ENCODE data around the gene ASCL1. TPM values are rescaled to one million over a fixed set of nuclear protein-coding genes. Genes with fewer than 3 reads are reported as not detected.

Gene ASCL1
- not detected for polyA plus RNA-seq (2013, experiment 1 of 2)
- not detected for polyA plus RNA-seq (2013, experiment 2 of 2)

DNA sequence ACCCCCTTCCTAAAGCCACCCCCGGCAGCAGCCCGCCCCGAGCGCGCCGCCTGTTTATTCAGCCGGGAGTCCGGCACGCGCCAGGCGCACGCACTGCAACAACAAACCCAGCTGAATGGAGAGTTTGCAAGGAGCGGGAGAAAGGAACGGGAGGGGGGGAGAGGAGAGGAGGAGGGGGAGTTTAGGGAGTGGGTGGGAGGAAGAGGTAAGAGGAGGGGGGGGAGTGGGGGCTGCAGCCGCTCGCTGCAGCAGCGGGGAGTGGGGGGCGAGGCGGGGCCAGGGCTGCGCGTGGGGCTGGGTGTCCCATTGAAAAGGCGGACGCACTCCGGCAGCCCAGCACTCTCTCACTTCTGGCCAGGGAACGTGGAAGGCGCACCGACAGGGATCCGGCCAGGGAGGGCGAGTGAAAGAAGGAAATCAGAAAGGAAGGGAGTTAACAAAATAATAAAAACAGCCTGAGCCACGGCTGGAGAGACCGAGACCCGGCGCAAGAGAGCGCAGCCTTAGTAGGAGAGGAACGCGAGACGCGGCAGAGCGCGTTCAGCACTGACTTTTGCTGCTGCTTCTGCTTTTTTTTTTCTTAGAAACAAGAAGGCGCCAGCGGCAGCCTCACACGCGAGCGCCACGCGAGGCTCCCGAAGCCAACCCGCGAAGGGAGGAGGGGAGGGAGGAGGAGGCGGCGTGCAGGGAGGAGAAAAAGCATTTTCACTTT, at the start of gene ASCL1:
ASCL1 (plus strand) TSS at position 336 of the 712 bp plus-strand sequence. CDS start 571 bp downstream, outside the sequence.
- no peak within 1 kb of the TSS for H2AFZ ChIP-seq (ENCODE audit: low read depth, low read length)
- no peak within 1 kb of the TSS for H2BK120ac ChIP-seq (ENCODE audit: low read depth, low read length)
- peak within 1 kb of the TSS; percentile 37 to 69 for H3K4me3 ChIP-seq (ENCODE audit: insufficient read depth in 1 of 2, low read depth in 1 of 2, low read length in 2 of 2)
- no peaks in the 10 kb centered on the region for H3K79me1 ChIP-seq (replicated peaks; ENCODE audit: low read length, poor library complexity, severe bottlenecking)
- H4K91ac ChIP-seq (ENCODE audit: low read length) = no peak within 1 kb of the TSS
- no peak within 1 kb of the TSS for H4K8ac ChIP-seq (ENCODE audit: low read length)
- H2BK5ac ChIP-seq (ENCODE audit: low read depth, low read length, poor library complexity, severe bottlenecking) = no peak within 1 kb of the TSS
- H3K4me1 ChIP-seq (ENCODE audit: control insufficient read depth, insufficient read depth, low read depth, low read length) = peaks cover 26% of the 10 kb centered on the region
- peak within 1 kb of the TSS; percentile 96 for H3K4me2 ChIP-seq (ENCODE audit: low read length, poor library complexity, severe bottlenecking)
- under 1% methylated on average over 39 of the region's 52 CpGs for WGBS
- H3K27ac ChIP-seq (ENCODE audit: low read length, poor library complexity, severe bottlenecking) = no peak within 1 kb of the TSS
- H3K36me3 ChIP-seq (ENCODE audit: control insufficient read depth in 1 of 2, insufficient read depth in 2 of 2, low read depth in 1 of 2, low read length in 2 of 2) = no peaks in the 10 kb centered on the region
- H3K9ac ChIP-seq (ENCODE audit: low read length) = no peak within 1 kb of the TSS
- H3K18ac ChIP-seq (ENCODE audit: low read depth in 1 of 2, low read length in 2 of 2) = no peak within 1 kb of the TSS
- H3K14ac ChIP-seq (ENCODE audit: low read length in 2 of 2) = no peak within 1 kb of the TSS
- DNase-seq = peak; percentile 28
- H2BK15ac ChIP-seq (ENCODE audit: low read depth, poor library complexity, severe bottlenecking) = no peak within 1 kb of the TSS
- no peak within 1 kb of the TSS for H3K23ac ChIP-seq (ENCODE audit: low read length in 2 of 2)
- no peak within 1 kb of the TSS for H2AK5ac ChIP-seq (ENCODE audit: low read length, severe bottlenecking)
- no peak within 1 kb of the TSS for H3K4ac ChIP-seq (ENCODE audit: low read depth in 1 of 2, low read length in 2 of 2)
- H2BK12ac ChIP-seq (ENCODE audit: low read length in 2 of 2) = no peak within 1 kb of the TSS
- H3K27me3 ChIP-seq (ENCODE audit: control insufficient read depth in 1 of 2, insufficient read depth in 1 of 2, low read length in 2 of 2) = peaks cover 88 to 89% of the 10 kb centered on the region in 2 experiments
- H3K9me3 ChIP-seq (ENCODE audit: control insufficient read depth, low read length) = no peaks in the 10 kb centered on the region

DNA sequence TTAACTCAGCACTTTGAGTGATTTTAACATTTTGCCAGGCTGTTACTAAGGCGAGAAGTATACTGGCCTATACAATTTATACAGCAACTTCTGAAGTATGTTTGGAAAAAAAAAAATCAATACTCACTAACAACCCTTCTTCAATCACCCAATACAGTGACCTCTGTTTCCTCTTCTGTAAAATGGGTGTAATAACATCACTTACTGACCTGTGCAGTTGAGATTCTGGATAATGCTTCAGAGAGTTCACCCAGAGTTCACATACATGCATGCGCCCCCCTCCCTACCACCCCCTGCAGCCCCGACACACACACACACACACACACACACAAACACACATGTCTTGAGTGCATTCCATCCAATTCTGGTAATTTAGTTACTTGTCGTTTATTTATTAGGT, 49.6 kb upstream of the ASCL1 start:
- Histone ChIP-seq H3K4ac (ENCODE audit: low read depth in 1 of 2, low read length in 2 of 2) (no peak overlapping the region), H3K79me1 (replicated peaks; ENCODE audit: low read length, poor library complexity, severe bottlenecking) (no peaks in the 10 kb centered on the region), H4K8ac (ENCODE audit: low read length) (no peak overlapping the region), H3K4me2 (ENCODE audit: low read length, poor library complexity, severe bottlenecking) (no peak overlapping the region), H3K27me3 (ENCODE audit: control insufficient read depth in 1 of 2, insufficient read depth in 1 of 2, low read length in 2 of 2) (no peaks in the 10 kb centered on the region), H3K9me3 (ENCODE audit: control insufficient read depth, low read length) (no peaks in the 10 kb centered on the region), H3K23ac (ENCODE audit: low read length in 2 of 2) (no peak overlapping the region), H3K9ac (ENCODE audit: low read length) (no peak overlapping the region), H3K4me1 (ENCODE audit: control insufficient read depth, insufficient read depth, low read depth, low read length) (no peaks in the 10 kb centered on the region), H3K14ac (ENCODE audit: low read length in 2 of 2) (no peak overlapping the region), H4K91ac (ENCODE audit: low read length) (no peak overlapping the region), H3K18ac (ENCODE audit: low read depth in 1 of 2, low read length in 2 of 2) (no peak overlapping the region), H3K4me3 (ENCODE audit: insufficient read depth in 1 of 2, low read depth in 1 of 2, low read length in 2 of 2) (no peak overlapping the region), H2BK15ac (ENCODE audit: low read depth, poor library complexity, severe bottlenecking) (no peak overlapping the region), H2BK120ac (ENCODE audit: low read depth, low read length) (no peak overlapping the region), H3K27ac (ENCODE audit: low read length, poor library complexity, severe bottlenecking) (no peak overlapping the region), H2BK12ac (ENCODE audit: low read length in 2 of 2) (no peak overlapping the region), H2AFZ (ENCODE audit: low read depth, low read length) (no peak overlapping the region), H3K36me3 (ENCODE audit: control insufficient read depth in 1 of 2, insufficient read depth in 2 of 2, low read depth in 1 of 2, low read length in 2 of 2) (no peaks in the 10 kb centered on the region), H2BK5ac (ENCODE audit: low read depth, low read length, poor library complexity, severe bottlenecking) (no peak overlapping the region), H2AK5ac (ENCODE audit: low read length, severe bottlenecking) (no peak overlapping the region)
- WGBS = 71% methylated on average over 2 of the region's 4 CpGs
- no peak for DNase-seq

DNA sequence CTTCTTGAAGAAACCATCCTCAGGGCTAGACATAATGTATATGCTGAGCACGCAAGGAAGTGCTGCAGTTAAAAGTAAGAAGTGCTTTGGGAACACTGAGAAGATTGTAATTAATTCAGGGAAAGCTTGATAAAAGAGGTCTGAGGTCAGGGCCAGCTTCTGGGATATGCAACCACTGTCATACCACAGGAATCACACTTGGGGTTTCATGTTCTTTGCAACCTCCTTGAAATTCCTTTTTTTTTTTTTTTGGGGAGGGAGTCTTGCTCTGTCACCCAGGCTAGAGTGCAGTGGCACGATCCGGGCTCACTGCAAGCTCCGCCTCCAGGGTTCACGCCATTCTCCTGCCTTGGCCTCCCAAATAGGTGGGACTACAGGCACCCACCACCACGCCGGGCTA, 47.3 kb upstream of the ASCL1 start:
- no peak overlapping the region for H2BK15ac ChIP-seq (ENCODE audit: low read depth, poor library complexity, severe bottlenecking)
- H3K4me1 ChIP-seq (ENCODE audit: control insufficient read depth, insufficient read depth, low read depth, low read length) = no peaks in the 10 kb centered on the region
- 89% methylated on average over 7 of the region's 7 CpGs for WGBS
- no peak overlapping the region for H3K14ac ChIP-seq (ENCODE audit: low read length in 2 of 2)
- no peak overlapping the region for H2AFZ ChIP-seq (ENCODE audit: low read depth, low read length)
- no peaks in the 10 kb centered on the region for H3K9me3 ChIP-seq (ENCODE audit: control insufficient read depth, low read length)
- no peak for DNase-seq
- H3K4me3 ChIP-seq (ENCODE audit: insufficient read depth in 1 of 2, low read depth in 1 of 2, low read length in 2 of 2) = no peak overlapping the region
- H3K9ac ChIP-seq (ENCODE audit: low read length) = no peak overlapping the region
- H3K27me3 ChIP-seq (ENCODE audit: control insufficient read depth in 1 of 2, insufficient read depth in 1 of 2, low read length in 2 of 2) = no peaks in the 10 kb centered on the region
- H2BK120ac ChIP-seq (ENCODE audit: low read depth, low read length) = no peak overlapping the region
- no peak overlapping the region for H3K18ac ChIP-seq (ENCODE audit: low read depth in 1 of 2, low read length in 2 of 2)
- H3K23ac ChIP-seq (ENCODE audit: low read length in 2 of 2) = no peak overlapping the region
- H3K27ac ChIP-seq (ENCODE audit: low read length, poor library complexity, severe bottlenecking) = no peak overlapping the region
- H3K36me3 ChIP-seq (ENCODE audit: control insufficient read depth in 1 of 2, insufficient read depth in 2 of 2, low read depth in 1 of 2, low read length in 2 of 2) = no peaks in the 10 kb centered on the region
- H3K4ac ChIP-seq (ENCODE audit: low read depth in 1 of 2, low read length in 2 of 2) = no peak overlapping the region
- H4K8ac ChIP-seq (ENCODE audit: low read length) = no peak overlapping the region
- no peak overlapping the region for H2BK12ac ChIP-seq (ENCODE audit: low read length in 2 of 2)
- no peak overlapping the region for H4K91ac ChIP-seq (ENCODE audit: low read length)
- H2AK5ac ChIP-seq (ENCODE audit: low read length, severe bottlenecking) = no peak overlapping the region
- H3K4me2 ChIP-seq (ENCODE audit: low read length, poor library complexity, severe bottlenecking) = no peak overlapping the region
- no peaks in the 10 kb centered on the region for H3K79me1 ChIP-seq (replicated peaks; ENCODE audit: low read length, poor library complexity, severe bottlenecking)
- H2BK5ac ChIP-seq (ENCODE audit: low read depth, low read length, poor library complexity, severe bottlenecking) = no peak overlapping the region

DNA sequence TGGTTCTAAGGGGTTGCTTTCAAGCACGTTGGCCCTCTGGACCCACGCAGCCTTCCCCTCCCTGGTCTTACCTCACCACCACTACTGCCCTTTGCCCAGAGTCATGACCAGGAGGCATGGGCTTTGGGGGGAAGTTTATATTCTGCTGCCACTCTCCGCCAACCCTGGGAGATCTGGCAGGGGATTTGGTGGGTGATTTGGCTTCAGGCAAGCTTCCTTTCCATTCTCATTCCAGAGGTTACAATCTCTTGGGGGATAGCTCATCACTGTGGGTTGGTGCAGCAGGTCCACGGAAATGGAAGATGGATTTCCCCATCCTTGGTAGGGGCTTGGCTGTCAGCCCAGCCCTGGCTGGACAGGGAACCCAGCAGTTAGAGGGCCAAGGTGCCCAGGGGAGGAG, 46.7 kb upstream of the ASCL1 start:
- Histone ChIP-seq H3K9ac (ENCODE audit: low read length) (no peak overlapping the region), H3K27ac (ENCODE audit: low read length, poor library complexity, severe bottlenecking) (no peak overlapping the region), H3K18ac (ENCODE audit: low read depth in 1 of 2, low read length in 2 of 2) (no peak overlapping the region), H2BK12ac (ENCODE audit: low read length in 2 of 2) (no peak overlapping the region), H3K9me3 (ENCODE audit: control insufficient read depth, low read length) (no peaks in the 10 kb centered on the region), H2AFZ (ENCODE audit: low read depth, low read length) (no peak overlapping the region), H2BK120ac (ENCODE audit: low read depth, low read length) (no peak overlapping the region), H3K14ac (ENCODE audit: low read length in 2 of 2) (no peak overlapping the region), H3K36me3 (ENCODE audit: control insufficient read depth in 1 of 2, insufficient read depth in 2 of 2, low read depth in 1 of 2, low read length in 2 of 2) (no peaks in the 10 kb centered on the region), H2AK5ac (ENCODE audit: low read length, severe bottlenecking) (no peak overlapping the region), H4K8ac (ENCODE audit: low read length) (no peak overlapping the region), H2BK15ac (ENCODE audit: low read depth, poor library complexity, severe bottlenecking) (no peak overlapping the region), H4K91ac (ENCODE audit: low read length) (no peak overlapping the region), H3K4me2 (ENCODE audit: low read length, poor library complexity, severe bottlenecking) (no peak overlapping the region), H3K27me3 (ENCODE audit: control insufficient read depth in 1 of 2, insufficient read depth in 1 of 2, low read length in 2 of 2) (no peaks in the 10 kb centered on the region), H3K4me1 (ENCODE audit: control insufficient read depth, insufficient read depth, low read depth, low read length) (no peaks in the 10 kb centered on the region), H2BK5ac (ENCODE audit: low read depth, low read length, poor library complexity, severe bottlenecking) (no peak overlapping the region), H3K4me3 (ENCODE audit: insufficient read depth in 1 of 2, low read depth in 1 of 2, low read length in 2 of 2) (no peak overlapping the region), H3K4ac (ENCODE audit: low read depth in 1 of 2, low read length in 2 of 2) (no peak overlapping the region), H3K79me1 (replicated peaks; ENCODE audit: low read length, poor library complexity, severe bottlenecking) (no peaks in the 10 kb centered on the region), H3K23ac (ENCODE audit: low read length in 2 of 2) (no peak overlapping the region)
- DNase-seq = no peak
- WGBS = 73% methylated on average over 1 of the region's 4 CpGs
